RCC 7860 (cell line): ENCODE data around the gene C4orf50.

ENCODE experiments used
- DNase-seq: peaks from one replicate; pipeline ENCODE4 v3.0.0-alpha.2; 2015; ENCODE audit warnings: low spot score
- FAIRE-seq: peaks from 2 replicates; lab custom pipeline; 2012; peaks lifted over from hg19 to GRCh38; lab: Jason Lieb, UNC

Gene C4orf50

GRCh38 chr4:6018331-6018730, at the start of gene C4orf50:
C4orf50 (minus strand) TSS chr4:6018431.
- no peak for FAIRE-seq

GRCh38 chr4:6065934-6066590, 47.8 kb upstream of the C4orf50 start:
- no peak for FAIRE-seq
- DNase-seq: no peak

More at GRCh38 chr4:6018331-6018730, at the start of gene C4orf50:
- no peak for DNase-seq

GRCh38 chr4:6065166-6065565, 46.9 kb upstream of the C4orf50 start:
- no peak for DNase-seq
- FAIRE-seq: no peak

- no peak for FAIRE-seq
- DNase-seq: no peak
These were observed 46.2 kb upstream of the C4orf50 start for GRCh38 chr4:6064383-6064782.

DNA sequence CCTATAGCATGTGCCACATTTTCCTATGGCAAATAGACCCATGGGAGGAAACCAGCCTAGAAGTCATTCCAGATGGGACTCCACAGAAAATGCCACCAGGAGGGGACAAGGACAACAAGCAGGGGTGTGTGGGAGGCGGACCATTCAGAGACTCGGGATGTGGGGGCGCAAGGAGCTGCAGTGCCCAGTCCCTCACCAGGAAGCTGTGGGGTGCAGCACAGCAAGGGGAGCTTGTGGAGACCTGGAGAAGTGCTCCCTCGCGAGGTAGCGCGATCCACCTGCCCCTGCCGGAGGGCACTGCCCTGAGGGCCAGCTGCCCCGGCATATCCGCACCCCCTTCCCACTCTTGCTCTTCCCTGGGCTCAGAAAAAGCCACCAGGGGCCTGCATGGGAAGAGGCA, 45.5 kb upstream of the C4orf50 start:
- no peak for FAIRE-seq
- no peak for DNase-seq

GRCh38 chr4:6062133-6062532, 43.9 kb upstream of the C4orf50 start:
- FAIRE-seq (no peak), DNase-seq (no peak)

GRCh38 chr4:6059375-6059805, 41.2 kb upstream of the C4orf50 start:
- DNase-seq: no peak
- FAIRE-seq: no peak

DNA sequence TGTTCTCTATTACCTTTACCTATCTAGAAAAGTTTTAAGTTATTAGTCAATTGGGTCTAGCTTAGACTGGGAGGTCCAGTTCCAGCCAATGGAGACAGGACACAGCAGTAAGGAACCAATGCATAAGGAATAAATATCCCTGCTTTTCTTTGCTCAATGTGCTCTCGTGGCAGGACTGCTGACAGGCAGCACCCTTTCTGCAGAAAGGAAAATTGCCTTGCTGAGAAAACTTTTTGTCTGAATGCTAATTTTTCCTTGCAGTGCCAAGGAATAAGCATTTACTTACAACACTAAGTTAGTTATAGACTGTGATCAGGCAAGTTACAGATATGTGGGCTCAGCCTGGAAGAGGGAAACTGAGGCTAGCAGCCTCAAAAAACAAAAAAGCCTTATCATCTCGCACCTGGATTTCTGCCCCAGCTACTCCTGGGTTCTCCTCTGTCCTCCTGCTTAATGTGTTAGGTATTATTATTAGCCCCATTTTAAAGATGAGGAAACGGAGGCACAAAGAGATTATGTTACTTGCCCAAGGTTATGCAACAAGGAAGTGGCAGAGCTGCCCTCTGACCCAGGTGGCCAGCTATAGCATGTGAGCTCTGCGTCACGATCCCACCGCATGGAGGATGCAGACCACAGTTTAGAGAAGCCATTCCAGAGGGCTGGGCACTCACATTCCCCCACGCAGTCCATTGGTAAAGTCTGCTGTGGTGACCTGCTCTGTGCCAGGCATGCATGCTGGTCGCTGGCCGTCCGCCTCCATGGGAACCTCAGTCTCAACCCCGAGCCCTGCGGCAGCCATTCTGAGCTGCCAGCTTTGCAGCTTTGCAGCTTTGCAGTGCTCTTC, 40.5 kb upstream of the C4orf50 start:
- DNase-seq (no peak), FAIRE-seq (no peak)

GRCh38 chr4:6056976-6057766, 38.9 kb upstream of the C4orf50 start:
- DNase-seq (no peak), FAIRE-seq (no peak)

- DNase-seq: no peak
- no peak for FAIRE-seq
These were observed 37.2 kb upstream of the C4orf50 start for GRCh38 chr4:6055436-6055835.

DNA sequence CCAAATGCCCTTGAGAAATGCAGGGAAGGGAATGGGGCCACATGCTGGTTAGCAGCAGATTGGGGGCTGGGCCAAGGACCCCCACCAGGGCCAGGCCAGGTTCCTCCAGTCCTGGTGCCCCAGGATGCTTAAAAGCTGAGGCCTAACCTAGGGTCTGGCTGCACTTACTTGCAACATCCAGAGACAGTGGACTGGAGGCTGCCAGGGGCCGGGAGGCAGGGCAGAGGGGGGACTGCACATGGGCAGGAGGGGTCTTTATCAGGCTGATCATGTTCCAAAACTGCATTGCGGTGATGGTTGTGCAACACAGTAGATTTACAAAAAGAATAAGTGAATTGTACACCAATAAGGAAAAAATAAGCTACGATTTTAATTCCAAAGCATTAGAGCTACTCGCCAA, 36.8 kb upstream of the C4orf50 start:
- no peak for DNase-seq
- FAIRE-seq: no peak

DNA sequence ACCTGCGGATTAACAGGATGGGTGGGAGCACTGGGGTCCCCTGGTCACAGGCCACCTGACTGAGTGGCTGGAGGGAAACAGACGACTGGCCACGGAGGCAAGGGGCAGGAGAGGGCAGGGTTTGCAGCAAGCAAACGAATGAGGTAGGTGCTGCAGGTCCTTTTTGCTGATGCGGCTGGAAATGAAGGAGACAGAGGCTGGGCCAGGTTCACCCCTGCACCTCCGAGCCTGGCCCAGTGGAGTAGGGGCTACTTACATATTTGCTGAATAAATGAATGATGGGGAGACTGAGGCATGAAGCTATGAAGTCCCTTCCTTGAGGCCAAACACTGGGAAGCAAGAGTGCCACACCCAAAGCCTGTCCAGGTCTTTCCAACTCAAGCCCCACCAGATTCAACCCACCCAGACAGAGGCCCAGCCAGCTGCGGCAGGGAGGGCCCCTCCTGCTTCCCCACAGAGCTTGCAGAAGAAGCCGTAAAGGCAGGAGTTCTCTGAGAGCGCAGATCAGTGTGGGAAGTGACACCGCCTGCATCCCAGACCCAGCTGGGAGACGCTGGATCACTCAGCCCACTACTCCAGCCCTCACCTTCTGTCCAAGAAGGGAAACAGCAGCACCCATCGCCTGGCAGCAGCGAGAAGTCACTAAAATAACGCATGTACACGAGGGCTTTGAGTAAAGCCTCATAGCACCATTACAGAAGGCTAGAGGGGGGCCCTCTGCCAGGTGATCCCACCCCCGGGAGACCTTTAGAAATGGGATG, 36.1 kb upstream of the C4orf50 start:
- DNase-seq (no peak), FAIRE-seq (no peak)

DNA sequence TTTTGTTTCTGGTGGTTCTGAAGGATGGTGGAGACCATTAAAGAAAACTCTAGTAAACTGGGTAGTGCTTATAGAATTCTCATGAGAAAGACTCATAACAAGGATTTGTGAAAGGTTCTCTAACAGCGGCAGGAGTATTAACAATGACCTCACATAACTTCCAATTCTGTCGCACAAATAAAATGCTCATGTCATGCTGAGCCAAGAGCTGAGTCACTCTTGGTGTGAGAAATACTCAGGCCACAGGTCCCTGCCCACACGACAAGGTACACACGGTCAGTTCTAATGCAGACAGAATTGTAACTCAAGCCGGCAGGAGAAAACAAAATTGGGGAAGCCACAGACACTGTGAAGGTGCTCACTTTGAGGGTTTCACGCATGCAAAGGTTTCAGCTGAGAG, 34.4 kb upstream of the C4orf50 start:
- no peak for DNase-seq
- FAIRE-seq: no peak

DNA sequence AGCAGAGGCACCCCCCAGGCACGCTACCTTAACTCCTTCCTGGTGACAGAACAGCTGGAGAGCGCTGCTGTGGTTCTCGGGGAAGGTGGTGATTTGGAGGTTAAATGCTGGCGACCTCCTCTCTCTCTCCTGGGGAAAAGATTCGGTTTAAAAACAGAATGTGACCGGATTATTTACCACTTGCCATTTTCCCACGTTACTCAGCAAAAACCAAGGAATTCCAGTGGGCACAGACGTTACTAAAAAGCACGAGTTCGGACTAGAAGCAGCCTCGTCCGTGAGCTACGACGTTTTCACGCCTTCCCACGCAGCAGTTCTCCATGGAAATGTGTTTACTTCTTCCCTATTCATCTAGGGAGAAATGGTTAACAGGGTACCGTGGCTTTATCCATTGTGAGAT, 32.3 kb upstream of the C4orf50 start:
- FAIRE-seq: no peak
- no peak for DNase-seq

DNA sequence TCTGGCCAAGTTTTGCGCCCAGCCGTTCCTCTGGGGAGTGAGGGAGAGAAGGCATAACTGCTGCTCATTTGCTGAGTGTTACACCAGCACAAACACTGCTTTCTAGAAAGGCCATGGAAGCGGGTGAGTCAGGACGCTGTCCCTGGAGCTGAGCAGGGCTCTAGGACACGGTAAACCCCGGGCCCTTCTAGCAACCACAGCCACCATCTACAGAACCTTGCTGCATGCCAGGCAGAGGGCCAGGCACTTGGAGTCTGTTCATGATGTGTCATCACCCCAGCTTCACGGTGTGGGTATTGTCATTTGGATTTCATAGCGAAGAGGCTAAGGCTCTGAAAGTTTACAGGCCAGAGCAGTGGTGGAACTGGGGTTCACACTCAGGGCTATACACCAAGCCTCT, 31.8 kb upstream of the C4orf50 start:
- no peak for FAIRE-seq
- no peak for DNase-seq

DNA sequence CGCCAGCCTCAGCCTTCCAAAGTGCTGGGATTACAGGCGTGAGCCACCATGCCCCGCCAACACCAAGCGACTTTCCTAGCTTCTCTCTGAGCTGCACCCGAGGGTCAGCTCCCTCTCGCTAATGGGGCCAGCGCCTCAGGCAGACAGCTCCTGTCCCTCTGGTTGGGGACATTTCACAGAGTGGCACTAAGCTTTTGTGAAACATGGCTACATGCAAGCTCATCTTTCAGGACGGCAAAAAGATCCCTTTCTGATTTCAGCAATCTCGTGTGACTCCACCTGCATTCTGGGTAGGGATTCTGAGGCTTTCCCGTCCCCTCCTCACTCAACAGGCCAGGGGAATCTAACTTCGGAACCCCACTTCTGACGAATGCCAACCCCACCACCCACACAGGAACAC, 31.0 kb upstream of the C4orf50 start:
- no peak for DNase-seq
- FAIRE-seq: no peak

- no peak for DNase-seq
- no peak for FAIRE-seq
These were observed 30.3 kb upstream of the C4orf50 start for GRCh38 chr4:6048537-6048936.

DNA sequence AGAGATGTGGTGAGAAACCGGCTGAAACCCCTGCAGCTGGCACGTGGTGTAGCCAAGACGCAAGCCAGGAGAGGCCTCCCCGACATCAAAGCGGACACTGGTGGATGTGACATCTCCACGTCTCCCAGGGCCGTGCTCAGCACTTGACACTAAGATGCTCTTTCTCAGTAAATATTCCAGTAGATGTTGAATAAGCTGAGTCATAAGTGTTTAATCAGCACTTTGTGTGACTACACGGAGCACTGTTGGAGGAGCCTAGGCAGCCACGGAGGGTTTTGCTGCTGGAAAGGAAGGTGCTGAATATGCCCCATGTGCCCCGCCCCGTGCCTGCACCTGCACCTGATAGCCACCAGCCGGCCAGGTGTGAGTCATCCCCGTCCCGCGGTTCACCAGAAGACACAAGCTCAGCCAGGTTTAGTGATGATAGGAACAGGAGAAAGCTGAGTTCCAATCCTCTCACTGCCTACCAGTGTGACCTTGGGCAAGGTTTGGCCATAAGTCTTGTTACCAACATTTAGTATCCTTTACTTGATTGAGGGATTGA, 29.0 kb upstream of the C4orf50 start:
- DNase-seq (no peak), FAIRE-seq (no peak)

- FAIRE-seq: no peak
- DNase-seq: no peak
These were observed 28.4 kb upstream of the C4orf50 start for GRCh38 chr4:6046526-6047129.

GRCh38 chr4:6044805-6045204, 26.6 kb upstream of the C4orf50 start:
- FAIRE-seq (no peak), DNase-seq (no peak)
